ENCODE data around the gene TRDMT1.

GRCh38 chr10:17217631-17218232 lies 16.3 kb upstream of the TRDMT1 start:
- no peak for TF ChIP-seq POLR2A (IDR thresholded peaks at IDR 0.05)
- TF ChIP-seq, protein P1, sequence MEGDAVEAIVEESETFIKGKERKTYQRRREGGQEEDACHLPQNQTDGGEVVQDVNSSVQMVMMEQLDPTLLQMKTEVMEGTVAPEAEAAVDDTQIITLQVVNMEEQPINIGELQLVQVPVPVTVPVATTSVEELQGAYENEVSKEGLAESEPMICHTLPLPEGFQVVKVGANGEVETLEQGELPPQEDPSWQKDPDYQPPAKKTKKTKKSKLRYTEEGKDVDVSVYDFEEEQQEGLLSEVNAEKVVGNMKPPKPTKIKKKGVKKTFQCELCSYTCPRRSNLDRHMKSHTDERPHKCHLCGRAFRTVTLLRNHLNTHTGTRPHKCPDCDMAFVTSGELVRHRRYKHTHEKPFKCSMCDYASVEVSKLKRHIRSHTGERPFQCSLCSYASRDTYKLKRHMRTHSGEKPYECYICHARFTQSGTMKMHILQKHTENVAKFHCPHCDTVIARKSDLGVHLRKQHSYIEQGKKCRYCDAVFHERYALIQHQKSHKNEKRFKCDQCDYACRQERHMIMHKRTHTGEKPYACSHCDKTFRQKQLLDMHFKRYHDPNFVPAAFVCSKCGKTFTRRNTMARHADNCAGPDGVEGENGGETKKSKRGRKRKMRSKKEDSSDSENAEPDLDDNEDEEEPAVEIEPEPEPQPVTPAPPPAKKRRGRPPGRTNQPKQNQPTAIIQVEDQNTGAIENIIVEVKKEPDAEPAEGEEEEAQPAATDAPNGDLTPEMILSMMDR (IDR thresholded peaks at IDR 0.05 in 8 of 11, conservative IDR thresholded peaks at IDR 0.05 in 3 of 11), result no peak
